SH-SY5Y (cell line): ENCODE data around the gene RNF123.

Experiments
- GATA2 ChIP-seq: IDR thresholded peaks from 2 replicates; pipeline ENCODE4 v1.6.1; 2011; ENCODE audit warnings: mild to moderate bottlenecking, low read depth, low read length
- GATA3 ChIP-seq: IDR thresholded peaks from 2 replicates; pipeline ENCODE4 v1.6.1; 2011; ENCODE audit warnings: low read depth, mild to moderate bottlenecking, low read length, moderate library complexity

DNA sequence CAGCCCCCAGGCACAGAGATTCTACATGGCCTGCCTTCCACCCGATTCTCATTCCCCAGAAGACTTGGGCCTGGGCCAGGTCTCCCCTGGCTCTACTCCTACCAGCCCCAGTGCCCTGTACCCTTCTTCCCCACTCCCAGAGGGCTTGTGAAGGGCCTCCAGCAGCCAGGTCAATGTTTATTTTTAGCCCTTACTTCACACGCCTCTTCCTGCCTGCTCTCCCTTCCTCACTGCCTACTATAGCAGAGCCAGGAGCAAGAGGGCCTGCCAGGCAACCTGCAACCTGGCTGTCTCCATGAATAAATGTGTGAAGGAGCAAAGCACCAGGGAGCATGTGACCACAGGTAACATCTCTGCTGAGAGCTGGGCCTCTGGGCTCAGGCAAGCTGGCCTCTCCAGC, 41.6 kb upstream of the RNF123 start:
- TF ChIP-seq GATA3 (no peak), GATA2 (no peak)
